ENCODE data around the gene BEX4. TPM values are rescaled to one million over a fixed set of nuclear protein-coding genes. Genes with fewer than 3 reads are reported as not detected.

BEX4 gene
- total and polyA plus RNA-seq, 2 donors, result 39.0 to 105 TPM

- H3K27me3 ChIP-seq (ENCODE audit: control insufficient read depth in 2 of 2, insufficient read depth in 1 of 2, low read length in 1 of 2), result no peaks in the 10 kb centered on the region
- H3K9me3 ChIP-seq (ENCODE audit: control insufficient read depth in 2 of 2, insufficient read depth in 1 of 2, low read length in 1 of 2), result no peaks in the 10 kb centered on the region
- peaks cover 0 to 6% of the 10 kb centered on the region in 2 donors for H3K4me1 ChIP-seq (ENCODE audit: control insufficient read depth in 2 of 2, insufficient read depth in 2 of 2, low read length in 2 of 2)
- no peak for DNase-seq (ENCODE audit: low read depth in 6 of 9, low spot score in 9 of 9)
- H3K27ac ChIP-seq (ENCODE audit: low read depth in 1 of 2, low read length in 1 of 2), result no peak overlapping the region
- H3K36me3 ChIP-seq (ENCODE audit: control insufficient read depth in 2 of 2, insufficient read depth in 2 of 2, low read length in 1 of 2), result peaks cover 2 to 4% of the 10 kb centered on the region in 2 donors
- no peak overlapping the region for H3K4me3 ChIP-seq (ENCODE audit: low read length in 2 of 2)
- WGBS, result 96% methylated on average over 5 of the region's 5 CpGs
These were observed 36.1 kb downstream of the BEX4 start for GRCh38 chrX:103250977-103251376.

DNA sequence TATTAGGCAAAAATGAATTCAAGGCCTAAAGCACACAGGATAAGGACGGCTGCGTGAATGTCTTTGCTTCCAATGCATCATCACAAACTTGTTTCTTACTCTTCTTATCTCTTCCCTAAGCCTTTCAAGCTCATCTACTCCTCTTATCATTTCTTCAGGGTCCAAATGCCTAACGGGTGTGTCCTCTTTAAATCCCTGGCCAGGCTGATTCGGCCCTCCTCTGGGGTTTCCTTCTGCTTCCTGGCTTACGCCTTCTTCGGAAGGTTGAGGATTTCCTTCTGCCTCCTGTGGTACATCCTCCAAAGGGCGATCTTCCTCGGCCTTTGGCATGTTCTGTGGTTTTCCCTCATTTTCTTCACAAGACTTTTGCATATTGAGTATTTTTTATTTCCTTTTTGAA is 38.7 kb downstream of the BEX4 start:
- 52% methylated on average over 8 of the region's 8 CpGs for WGBS
- no peaks in the 10 kb centered on the region for H3K9me3 ChIP-seq (ENCODE audit: control insufficient read depth in 2 of 2, insufficient read depth in 1 of 2, low read length in 1 of 2)
- peak overlapping the region in 1 of 2 donors; percentile 78 for H3K27ac ChIP-seq (ENCODE audit: low read depth in 1 of 2, low read length in 1 of 2)

GRCh38 chrX:103254171-103254824 is 39.4 kb downstream of the BEX4 start:
- Histone ChIP-seq H3K27ac (ENCODE audit: low read depth in 1 of 2, low read length in 1 of 2) (peak overlapping the region; percentile 78 to 91), H3K4me1 (ENCODE audit: control insufficient read depth in 2 of 2, insufficient read depth in 2 of 2, low read length in 2 of 2) (peaks cover 0 to 6% of the 10 kb centered on the region in 2 donors), H3K36me3 (ENCODE audit: control insufficient read depth in 2 of 2, insufficient read depth in 2 of 2, low read length in 1 of 2) (peaks cover 2 to 4% of the 10 kb centered on the region in 2 donors), H3K4me3 (ENCODE audit: low read length in 2 of 2) (peak overlapping the region; percentile 72), H3K27me3 (ENCODE audit: control insufficient read depth in 2 of 2, insufficient read depth in 1 of 2, low read length in 1 of 2) (no peaks in the 10 kb centered on the region), H3K9me3 (ENCODE audit: control insufficient read depth in 2 of 2, insufficient read depth in 1 of 2, low read length in 1 of 2) (no peaks in the 10 kb centered on the region)
- 2% methylated on average over 22 of the region's 22 CpGs for WGBS
- peak in 7 of 9 donors; percentile 6 to 75 (median 41) for DNase-seq (ENCODE audit: low read depth in 6 of 9, low spot score in 9 of 9)

More for the DNA sequence above, 38.7 kb downstream of the BEX4 start:
- Histone ChIP-seq H3K36me3 (ENCODE audit: control insufficient read depth in 2 of 2, insufficient read depth in 2 of 2, low read length in 1 of 2) (peaks cover 2 to 4% of the 10 kb centered on the region in 2 donors), H3K27me3 (ENCODE audit: control insufficient read depth in 2 of 2, insufficient read depth in 1 of 2, low read length in 1 of 2) (no peaks in the 10 kb centered on the region), H3K4me3 (ENCODE audit: low read length in 2 of 2) (peak overlapping the region; percentile 72), H3K4me1 (ENCODE audit: control insufficient read depth in 2 of 2, insufficient read depth in 2 of 2, low read length in 2 of 2) (peaks cover 0 to 6% of the 10 kb centered on the region in 2 donors)
- peak in 1 of 9 donors; percentile 3 for DNase-seq (ENCODE audit: low read depth in 6 of 9, low spot score in 9 of 9)

DNA sequence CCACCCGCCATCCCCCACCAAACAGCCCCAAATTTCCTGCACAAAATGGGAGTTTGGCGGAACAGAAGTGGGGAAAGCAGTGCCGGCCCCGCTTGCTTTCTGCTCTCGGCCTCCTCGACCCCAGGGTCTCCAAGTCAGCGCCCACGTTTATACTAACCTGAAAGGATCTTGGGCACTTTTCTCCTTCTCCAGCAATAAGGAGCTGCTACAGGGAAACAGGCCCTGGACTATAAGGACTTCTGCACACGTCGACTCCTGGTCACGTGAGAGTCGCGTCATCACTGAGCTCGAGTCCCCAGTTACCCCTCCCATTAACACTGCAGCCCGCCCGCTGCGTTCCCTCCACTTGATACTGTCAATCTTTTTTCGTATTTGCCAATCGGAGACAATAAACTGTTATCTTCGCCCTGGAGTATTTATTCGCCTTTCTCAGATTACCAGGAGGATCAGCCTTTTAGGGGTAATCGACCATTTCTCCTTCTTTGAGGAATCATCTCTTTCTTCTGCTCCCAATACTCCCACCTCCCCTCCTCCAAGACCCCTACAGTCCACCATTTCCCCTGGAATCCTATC is 40.1 kb downstream of the BEX4 start, which contains the start of gene TCEAL8:
Gene TCEAL8 (minus strand): TSS at position 235 of the 573 bp plus-strand sequence. CDS start 1,176 bp downstream, outside the sequence.
- under 1% methylated on average over 22 of the region's 22 CpGs for WGBS
- Histone ChIP-seq H3K27me3 (ENCODE audit: control insufficient read depth in 2 of 2, insufficient read depth in 1 of 2, low read length in 1 of 2) (no peaks in the 10 kb centered on the region), H3K36me3 (ENCODE audit: control insufficient read depth in 2 of 2, insufficient read depth in 2 of 2, low read length in 1 of 2) (peaks cover 2 to 4% of the 10 kb centered on the region in 2 donors), H3K4me1 (ENCODE audit: control insufficient read depth in 2 of 2, insufficient read depth in 2 of 2, low read length in 2 of 2) (peaks cover 0 to 6% of the 10 kb centered on the region in 2 donors), H3K4me3 (ENCODE audit: low read length in 2 of 2) (peak within 1 kb of the TSS; percentile 72), H3K27ac (ENCODE audit: low read depth in 1 of 2, low read length in 1 of 2) (peak within 1 kb of the TSS; percentile 78 to 91), H3K9me3 (ENCODE audit: control insufficient read depth in 2 of 2, insufficient read depth in 1 of 2, low read length in 1 of 2) (no peaks in the 10 kb centered on the region)
- DNase-seq (ENCODE audit: low read depth in 6 of 9, low spot score in 9 of 9), result peak in 8 of 9 donors; percentile 24 to 80 (median 54)

DNA sequence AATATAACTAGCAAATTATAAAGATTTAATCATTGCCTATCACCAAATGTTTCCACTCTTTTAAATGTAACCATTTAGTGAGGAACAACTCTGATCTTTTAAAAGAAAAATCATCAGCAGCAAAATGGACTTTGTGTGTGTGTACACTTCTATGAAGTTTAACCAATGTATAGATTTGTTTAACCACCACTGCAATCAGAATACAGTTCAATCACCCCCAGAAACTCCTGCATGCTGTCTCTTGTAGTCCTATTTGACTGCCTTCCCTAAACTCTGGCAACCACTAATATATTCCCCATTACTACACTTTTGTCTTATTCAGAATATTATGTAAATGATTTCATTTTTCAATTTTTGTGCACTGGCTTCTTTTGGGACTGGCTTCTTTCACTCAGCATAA is 41.7 kb downstream of the BEX4 start:
- Histone ChIP-seq H3K4me3 (ENCODE audit: low read length in 2 of 2) (no peak overlapping the region), H3K27me3 (ENCODE audit: control insufficient read depth in 2 of 2, insufficient read depth in 1 of 2, low read length in 1 of 2) (no peaks in the 10 kb centered on the region), H3K9me3 (ENCODE audit: control insufficient read depth in 2 of 2, insufficient read depth in 1 of 2, low read length in 1 of 2) (no peaks in the 10 kb centered on the region), H3K27ac (ENCODE audit: low read depth in 1 of 2, low read length in 1 of 2) (no peak overlapping the region), H3K4me1 (ENCODE audit: control insufficient read depth in 2 of 2, insufficient read depth in 2 of 2, low read length in 2 of 2) (peaks cover 0 to 6% of the 10 kb centered on the region in 2 donors), H3K36me3 (ENCODE audit: control insufficient read depth in 2 of 2, insufficient read depth in 2 of 2, low read length in 1 of 2) (peaks cover 2 to 4% of the 10 kb centered on the region in 2 donors)
- DNase-seq (ENCODE audit: low read depth in 6 of 9, low spot score in 9 of 9), result no peak

GRCh38 chrX:103258275-103258674 is 43.4 kb downstream of the BEX4 start:
- no peaks in the 10 kb centered on the region for H3K27me3 ChIP-seq (ENCODE audit: control insufficient read depth in 2 of 2, insufficient read depth in 1 of 2, low read length in 1 of 2)

More at GRCh38 chrX:103258275-103258674, 43.4 kb downstream of the BEX4 start:
- Histone ChIP-seq H3K9me3 (ENCODE audit: control insufficient read depth in 2 of 2, insufficient read depth in 1 of 2, low read length in 1 of 2) (no peaks in the 10 kb centered on the region), H3K36me3 (ENCODE audit: control insufficient read depth in 2 of 2, insufficient read depth in 2 of 2, low read length in 1 of 2) (peaks cover 0 to 4% of the 10 kb centered on the region in 2 donors), H3K4me1 (ENCODE audit: control insufficient read depth in 2 of 2, insufficient read depth in 2 of 2, low read length in 2 of 2) (peaks cover 0 to 6% of the 10 kb centered on the region in 2 donors), H3K27ac (ENCODE audit: low read depth in 1 of 2, low read length in 1 of 2) (no peak overlapping the region), H3K4me3 (ENCODE audit: low read length in 2 of 2) (no peak overlapping the region)
- DNase-seq (ENCODE audit: low read depth in 6 of 9, low spot score in 9 of 9), result no peak

Other genes starting within 250 kb of the BEX4 start
- 2.3 TPM for gene BEX1, start 150.9 kb upstream of the BEX4 start, total RNA-seq
- gene BEX1, start 150.9 kb upstream of the BEX4 start, polyA plus RNA-seq, result 3.1 TPM
- gene NXF3, start 122.0 kb upstream of the BEX4 start, total RNA-seq, result 0.05 TPM
- gene NXF3, start 122.0 kb upstream of the BEX4 start, polyA plus RNA-seq, result 0.68 TPM
- 90.6 TPM for gene TCEAL8, start 40.0 kb downstream of the BEX4 start, total RNA-seq
- gene TCEAL8, start 40.0 kb downstream of the BEX4 start, polyA plus RNA-seq, result 116 TPM
- gene TCEAL5, start 61.6 kb downstream of the BEX4 start, total RNA-seq, result 0.42 TPM
- gene TCEAL5, start 61.6 kb downstream of the BEX4 start, polyA plus RNA-seq, result 0.52 TPM
- gene BEX2, start 95.9 kb downstream of the BEX4 start, total RNA-seq, result 26.1 TPM
- 77.7 TPM for gene BEX2, start 95.9 kb downstream of the BEX4 start, polyA plus RNA-seq
- 6.1 TPM for gene TCEAL7, start 115.1 kb downstream of the BEX4 start, total RNA-seq
- gene TCEAL7, start 115.1 kb downstream of the BEX4 start, polyA plus RNA-seq, result 18.6 TPM
- gene TCEAL9, start 141.4 kb downstream of the BEX4 start, total RNA-seq, result 33.2 TPM
- 192 TPM for gene TCEAL9, start 141.4 kb downstream of the BEX4 start, polyA plus RNA-seq
- gene BEX3, start 161.4 kb downstream of the BEX4 start, total RNA-seq, result 126 TPM
- gene BEX3, start 161.4 kb downstream of the BEX4 start, polyA plus RNA-seq, result 218 TPM